Natural killer cell (primary cell): ENCODE data around the gene VWA5B2. TPM values are rescaled to one million over a fixed set of nuclear protein-coding genes. Genes with fewer than 3 reads are reported as not detected.
A peak's percentile ranks its signal among the peaks of the same experiment; 100 is the strongest.

Experiments used
- ATAC-seq, 3 donors: fragments of 150-1000 bp in 2 of 3; fragments of 200-7000 bp in 1 of 3; cut with Tn5 transposase; 1 replicate in 1 of 3; 2 replicates in 2 of 3; pipeline ENCODE4 v1.10.0; 2021; ENCODE audit warnings: mild to moderate bottlenecking in 2 of 3, moderate library complexity in 2 of 3
- DNase-seq, 2 donors: peaks; one replicate each; pipeline versions ENCODE4 v3.0.0 to v3.0.0-alpha.2; 2013 to 2021; ENCODE audit warnings: mixed read lengths in 1 of 2
- H3K27ac ChIP-seq: one replicate; pipeline ENCODE4 v1.5.1; 2013; ENCODE audit warnings: mild to moderate bottlenecking, low read length
- H3K27me3 ChIP-seq: one replicate; pipeline ENCODE4 v1.6.1; 2013; ENCODE audit warnings: low read length; ENCODE audit not compliant: control insufficient read depth, insufficient read depth
- H3K36me3 ChIP-seq: one replicate; pipeline ENCODE4 v1.6.1; 2013; ENCODE audit warnings: low read length; ENCODE audit not compliant: control insufficient read depth, insufficient read depth
- H3K4me1 ChIP-seq: one replicate; pipeline ENCODE4 v1.6.1; 2013; ENCODE audit warnings: low read length; ENCODE audit not compliant: control insufficient read depth, insufficient read depth
- H3K4me3 ChIP-seq: one replicate; pipeline ENCODE4 v1.5.1; 2013; ENCODE audit warnings: low read length
- H3K9me3 ChIP-seq: one replicate; pipeline ENCODE4 v1.6.1; 2013; ENCODE audit warnings: low read length; ENCODE audit not compliant: control insufficient read depth, insufficient read depth
- H3K27ac Mint-ChIP-seq, 2 donors: one replicate each; pipeline ENCODE4 v1.8.0; 2022; ENCODE audit warnings: mild to moderate bottlenecking in 2 of 2, mixed read lengths in 2 of 2, moderate library complexity in 1 of 2
- H3K27me3 Mint-ChIP-seq, 2 donors: one replicate each; pipeline ENCODE4 v1.8.0; 2022; ENCODE audit warnings: low read depth in 2 of 2, mixed read lengths in 2 of 2
- H3K36me3 Mint-ChIP-seq: one replicate; pipeline ENCODE4 v1.8.0; 2022; ENCODE audit warnings: mixed read lengths
- H3K4me1 Mint-ChIP-seq, 2 donors: one replicate each; pipeline ENCODE4 v1.8.0; 2022; ENCODE audit warnings: mixed read lengths in 2 of 2
- H3K4me3 Mint-ChIP-seq: one replicate; pipeline ENCODE4 v1.8.0; 2022; ENCODE audit warnings: mild to moderate bottlenecking, moderate library complexity, mixed read lengths
- H3K9me3 Mint-ChIP-seq, 2 donors: one replicate each; pipeline ENCODE4 v1.8.0; 2022; ENCODE audit warnings: mixed read lengths in 2 of 2
- WGBS: methylation state at CpG from one replicate; pipeline ENCODE4 v1.1.7; 2013; ENCODE audit warnings: missing lambda C conversion rate; ENCODE audit not compliant: insufficient coverage; 5-methylcytosine and 5-hydroxymethylcytosine counted together
- intact Hi-C: fragments of 100-400 bp; cut with micrococcal nuclease; formaldehyde crosslinking; loops from one replicate; pipeline ENCODE4 v1.14.2; 2022
- total RNA-seq, 4 donors: library from RNA; stranded (reverse); fragments of 120-200 nt in 1 of 4; gene quantifications; one replicate each; pipeline versions ENCODE4 v1.2.3 to v1.2.4, GENCODE V29; 2013 to 2022
- TF ChIP-seq, protein P1 (sequence below): fragments of 200-600 bp; IDR thresholded peaks from one replicate; pipeline ENCODE4 v1.8.0; 2022; ENCODE audit warnings: antibody characterized with exemption

Gene VWA5B2
- total RNA-seq, 3 donors from 2014 or later (not counting 1 experiment from before 2014, with no cell fraction given), result 0.14 to 0.23 TPM; not detected in 1

GRCh38 chr3:184186902-184187207 is 42.5 kb upstream of the VWA5B2 start:
- intact Hi-C loops, result loop anchor here (1.0 to 2.0 kb wide), 2 partner anchors 13 to 112 kb away; partner anchors contain the start of genes AP2M1 and PSMD2
- 31% methylated on average over 3 of the region's 3 CpGs for WGBS
- H3K4me1 Mint-ChIP-seq, result peaks cover 36 to 40% of the 10 kb centered on the region in 2 donors
- peak overlapping the region; percentile 81 for H3K4me3 ChIP-seq
- H3K27me3 Mint-ChIP-seq, result no peaks in the 10 kb centered on the region
- peak overlapping the region; percentile 86 to 96 for H3K27ac Mint-ChIP-seq
- peak overlapping the region; percentile 97 for H3K4me3 Mint-ChIP-seq
- H3K9me3 ChIP-seq, result no peaks in the 10 kb centered on the region
- H3K27ac ChIP-seq, result peak overlapping the region; percentile 74
- H3K4me1 ChIP-seq, result peaks cover 28% of the 10 kb centered on the region
- H3K36me3 ChIP-seq, result peaks cover 54% of the 10 kb centered on the region
- H3K36me3 Mint-ChIP-seq, result peaks cover 9% of the 10 kb centered on the region
- ATAC-seq (no peak), DNase-seq (no peak)
- no peaks in the 10 kb centered on the region for H3K27me3 ChIP-seq
- TF ChIP-seq, protein P1, sequence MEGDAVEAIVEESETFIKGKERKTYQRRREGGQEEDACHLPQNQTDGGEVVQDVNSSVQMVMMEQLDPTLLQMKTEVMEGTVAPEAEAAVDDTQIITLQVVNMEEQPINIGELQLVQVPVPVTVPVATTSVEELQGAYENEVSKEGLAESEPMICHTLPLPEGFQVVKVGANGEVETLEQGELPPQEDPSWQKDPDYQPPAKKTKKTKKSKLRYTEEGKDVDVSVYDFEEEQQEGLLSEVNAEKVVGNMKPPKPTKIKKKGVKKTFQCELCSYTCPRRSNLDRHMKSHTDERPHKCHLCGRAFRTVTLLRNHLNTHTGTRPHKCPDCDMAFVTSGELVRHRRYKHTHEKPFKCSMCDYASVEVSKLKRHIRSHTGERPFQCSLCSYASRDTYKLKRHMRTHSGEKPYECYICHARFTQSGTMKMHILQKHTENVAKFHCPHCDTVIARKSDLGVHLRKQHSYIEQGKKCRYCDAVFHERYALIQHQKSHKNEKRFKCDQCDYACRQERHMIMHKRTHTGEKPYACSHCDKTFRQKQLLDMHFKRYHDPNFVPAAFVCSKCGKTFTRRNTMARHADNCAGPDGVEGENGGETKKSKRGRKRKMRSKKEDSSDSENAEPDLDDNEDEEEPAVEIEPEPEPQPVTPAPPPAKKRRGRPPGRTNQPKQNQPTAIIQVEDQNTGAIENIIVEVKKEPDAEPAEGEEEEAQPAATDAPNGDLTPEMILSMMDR, result no peak
- H3K9me3 Mint-ChIP-seq, result no peaks in the 10 kb centered on the region

DNA sequence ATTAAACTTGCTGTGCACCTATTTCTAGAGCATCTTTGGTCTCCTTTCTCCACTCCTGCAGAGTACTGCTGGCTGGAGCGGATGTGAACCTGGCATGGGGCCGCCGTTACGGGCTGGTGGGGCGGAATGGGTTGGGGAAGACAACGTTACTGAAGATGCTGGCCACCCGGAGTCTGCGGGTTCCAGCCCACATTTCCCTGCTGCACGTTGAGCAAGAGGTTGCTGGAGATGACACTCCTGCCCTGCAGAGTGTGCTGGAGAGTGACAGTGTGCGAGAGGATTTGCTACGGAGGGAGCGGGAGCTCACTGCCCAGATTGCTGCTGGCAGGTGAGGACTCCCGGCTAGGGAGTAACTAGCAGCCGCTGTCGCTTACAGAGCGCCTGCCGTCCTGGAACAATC is 41.3 kb upstream of the VWA5B2 start:
- Histone ChIP-seq H3K36me3 (peaks cover 53% of the 10 kb centered on the region), H3K4me1 (peaks cover 28% of the 10 kb centered on the region), H3K4me3 (no peak overlapping the region), H3K27me3 (no peaks in the 10 kb centered on the region), H3K27ac (no peak overlapping the region), H3K9me3 (no peaks in the 10 kb centered on the region)
- intact Hi-C loops, result no loop called here
- H3K4me1 Mint-ChIP-seq, result peaks cover 36 to 40% of the 10 kb centered on the region in 2 donors
- no peaks in the 10 kb centered on the region for H3K9me3 Mint-ChIP-seq
- DNase-seq (no peak), ATAC-seq (no peak)
- WGBS, result 96% methylated on average over 17 of the region's 17 CpGs
- no peaks in the 10 kb centered on the region for H3K27me3 Mint-ChIP-seq
- H3K4me3 Mint-ChIP-seq, result peak overlapping the region; percentile 97
- TF ChIP-seq, protein P1, result no peak
- H3K27ac Mint-ChIP-seq, result no peak overlapping the region
- peaks cover 9% of the 10 kb centered on the region for H3K36me3 Mint-ChIP-seq

DNA sequence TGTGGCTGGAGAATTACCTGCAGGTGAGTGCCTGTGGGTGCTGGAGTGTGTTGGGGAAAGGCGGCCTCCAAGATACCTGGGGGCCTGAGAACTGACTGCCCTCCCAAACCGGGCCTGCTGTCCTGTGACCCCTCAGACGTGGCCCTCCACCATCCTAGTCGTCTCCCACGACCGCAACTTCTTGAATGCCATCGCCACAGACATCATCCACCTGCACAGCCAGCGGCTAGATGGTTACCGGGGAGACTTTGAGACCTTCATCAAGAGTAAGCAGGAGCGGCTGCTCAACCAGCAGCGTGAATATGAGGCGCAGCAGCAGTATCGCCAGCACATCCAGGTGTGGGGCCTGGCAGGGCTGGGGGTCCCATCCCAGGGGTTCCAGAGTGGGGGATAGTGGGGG is 40.0 kb upstream of the VWA5B2 start:
- Mint-ChIP-seq H3K36me3 (peaks cover 15% of the 10 kb centered on the region), H3K27me3 (no peaks in the 10 kb centered on the region), H3K4me3 (no peak overlapping the region), H3K27ac (no peak overlapping the region), H3K4me1 (peaks cover 36 to 40% of the 10 kb centered on the region in 2 donors), H3K9me3 (no peaks in the 10 kb centered on the region)
- intact Hi-C loops, result no loop called here
- peaks cover 59% of the 10 kb centered on the region for H3K36me3 ChIP-seq
- TF ChIP-seq, protein P1, result no peak
- DNase-seq (no peak), ATAC-seq (no peak)
- no peaks in the 10 kb centered on the region for H3K27me3 ChIP-seq
- H3K9me3 ChIP-seq, result no peaks in the 10 kb centered on the region
- H3K27ac ChIP-seq, result no peak overlapping the region
- H3K4me1 ChIP-seq, result peaks cover 28% of the 10 kb centered on the region
- no peak overlapping the region for H3K4me3 ChIP-seq
- WGBS, result 98% methylated on average over 13 of the region's 13 CpGs

- Histone ChIP-seq H3K4me1 (peaks cover 6% of the 10 kb centered on the region), H3K27ac (no peak overlapping the region), H3K4me3 (no peak overlapping the region), H3K27me3 (no peaks in the 10 kb centered on the region), H3K9me3 (no peaks in the 10 kb centered on the region), H3K36me3 (peaks cover 66% of the 10 kb centered on the region)
- intact Hi-C loops, result no loop called here
- TF ChIP-seq, protein P1, result no peak
- Mint-ChIP-seq H3K4me1 (peaks cover 8 to 10% of the 10 kb centered on the region in 2 donors), H3K4me3 (no peak overlapping the region), H3K9me3 (no peaks in the 10 kb centered on the region), H3K36me3 (peaks cover 17% of the 10 kb centered on the region), H3K27ac (no peak overlapping the region), H3K27me3 (no peaks in the 10 kb centered on the region)
- ATAC-seq (no peak), DNase-seq (peak in 1 of 2 donors; percentile 1)
- WGBS, result 98% methylated on average over 10 of the region's 10 CpGs
Measured at GRCh38 chr3:184192889-184193288, 36.5 kb upstream of the VWA5B2 start.
